Aorta (tissue), 5 donors: ENCODE results near the gene SPTBN2. TPM values are rescaled to one million over a fixed set of nuclear protein-coding genes. Genes with fewer than 3 reads are reported as not detected.

Experiments
- ATAC-seq: fragments of 200-7000 bp; cut with Tn5 transposase; one replicate; pipeline ENCODE4 v1.9.1; 2022; ENCODE audit warnings: moderate library complexity; ENCODE audit not compliant: low FRiP score
- DNase-seq, 2 donors: peaks; one replicate each; pipeline ENCODE4 v3.0.0-alpha.2; 2020
- H3K27ac ChIP-seq, 2 donors: one replicate each; pipeline ENCODE4 v1.5.1; 2013; ENCODE audit warnings: low read length in 2 of 2, mild to moderate bottlenecking in 2 of 2, moderate library complexity in 2 of 2, control low read depth in 1 of 2, inconsistent platforms in 1 of 2, low read depth in 1 of 2
- H3K27me3 ChIP-seq, 2 donors: one replicate each; pipeline ENCODE4 v1.6.1; 2013; ENCODE audit warnings: control low read depth in 1 of 2, low read length in 1 of 2, mild to moderate bottlenecking in 1 of 2, moderate library complexity in 1 of 2; ENCODE audit not compliant: insufficient read depth in 2 of 2, control insufficient read depth in 1 of 2
- H3K36me3 ChIP-seq, 2 donors: one replicate each; pipeline ENCODE4 v1.6.1; 2013; ENCODE audit warnings: control low read depth in 1 of 2, low read length in 1 of 2, mild to moderate bottlenecking in 1 of 2; ENCODE audit not compliant: insufficient read depth in 2 of 2, control insufficient read depth in 1 of 2
- H3K4me1 ChIP-seq, 2 donors: one replicate each; pipeline ENCODE4 v1.6.1; 2013; ENCODE audit warnings: low read length in 2 of 2, control low read depth in 1 of 2, mild to moderate bottlenecking in 1 of 2, moderate library complexity in 1 of 2; ENCODE audit not compliant: insufficient read depth in 2 of 2, control insufficient read depth in 1 of 2
- H3K4me3 ChIP-seq, 2 donors: one replicate each; pipeline ENCODE4 v1.5.1; 2013; ENCODE audit warnings: low read length in 2 of 2, control low read depth in 1 of 2, mild to moderate bottlenecking in 1 of 2
- H3K9me3 ChIP-seq: one replicate; pipeline ENCODE4 v1.6.1; 2013; ENCODE audit warnings: mild to moderate bottlenecking, low read length; ENCODE audit not compliant: control insufficient read depth
- WGBS, 2 donors: extraction: QIAGEN DNeasy Blood & Tissue Kit; methylation state at CpG; one replicate each; pipeline ENCODE4 v1.1.7; 2013; 5-methylcytosine and 5-hydroxymethylcytosine counted together
- intact Hi-C, 2 donors: fragments of 100-400 bp; cut with DNase I; formaldehyde crosslinking; loops; one replicate each; pipeline versions ENCODE4 v1.14.2 to v1.15.0; 2022
- polyA plus RNA-seq, 2 donors: library from polyadenylated mRNA; stranded (reverse); fragments of 200-250 nt; gene quantifications; one replicate each; pipeline ENCODE4 v1.2.3, GENCODE V29; 2013
- total RNA-seq, 2 donors: library from RNA; stranded (reverse); fragmentation: NEBNext Ultra II Directional; extraction: Animal tissue kit (Norgen Biotek cat#: 25700); gene quantifications; one replicate each; pipeline ENCODE4 v1.2.1, GENCODE V29; 2021
- donor health status: healthy with polysubstance abuse.
- donor health status: Bipolar disorder and iron deficiency.
- donor health status: DM: no; HTN: no; CAD: no.
- donor health status: DM: no; HTN: no; CAD: no.
- donor health status: DM: yes; HTN: yes; CAD: no.

SPTBN2 gene
- total and polyA plus RNA-seq, 4 donors, result under 0.01 to 16.5 (median 0.88) TPM

GRCh38 chr11:66636411-66636810 is 92.6 kb downstream of the SPTBN2 start:
- H3K36me3 ChIP-seq, result peaks cover 0 to 3% of the 10 kb centered on the region in 2 donors
- H3K4me1 ChIP-seq, result peaks cover 0 to 6% of the 10 kb centered on the region in 2 donors
- no peak for ATAC-seq
- H3K27ac ChIP-seq, result no peak overlapping the region
- H3K4me3 ChIP-seq, result no peak overlapping the region
- H3K9me3 ChIP-seq, result no peaks in the 10 kb centered on the region
- 74 to 82% methylated on average over 3 of the region's 3 CpGs for whole genome bisulfite sequencing, 2 donors
- intact Hi-C loops, result loop anchor here in 1 of 2 donors (5.0 kb wide), 1 partner anchor 41 kb away; the partner anchor contains the start of gene RBM4B
- DNase-seq, result no peak
- H3K27me3 ChIP-seq, result no peaks in the 10 kb centered on the region

Other genes starting within 250 kb of the SPTBN2 start
- 10 to 100 TPM; 15.5 to 24.8 TPM for gene DPP3, start 248.8 kb downstream of the SPTBN2 start, total RNA-seq
- 10 to 100 TPM; 18.8 to 23.8 TPM for gene DPP3, start 248.8 kb downstream of the SPTBN2 start, polyA plus RNA-seq
- 10 to 100 TPM; 27.2 to 58.1 TPM for gene BBS1, start 218.6 kb downstream of the SPTBN2 start, total RNA-seq
- 10 to 100 TPM; 18.9 to 34.9 TPM for gene BBS1, start 218.6 kb downstream of the SPTBN2 start, polyA plus RNA-seq
- gene ZDHHC24, start 183.2 kb downstream of the SPTBN2 start, total RNA-seq, result 10 to 100 TPM in 1 of 2 donors, 1 to 10 TPM in 1; 9.3 to 14.7 TPM
- 1 to 10 TPM; 4.1 to 9.3 TPM for gene ZDHHC24, start 183.2 kb downstream of the SPTBN2 start, polyA plus RNA-seq
- gene ACTN3, start 182.3 kb downstream of the SPTBN2 start, total RNA-seq, result 1 to 10 TPM in 1 of 2 donors, not detected in 1; 3.0 TPM
- not detected for gene ACTN3, start 182.3 kb downstream of the SPTBN2 start, polyA plus RNA-seq
- 100 to 1,000 TPM in 1 of 2 donors, 10 to 100 TPM in 1; 38.3 to 110 TPM for gene CTSF, start 160.6 kb downstream of the SPTBN2 start, total RNA-seq
- 10 to 100 TPM; 52.1 to 98.5 TPM for gene CTSF, start 160.6 kb downstream of the SPTBN2 start, polyA plus RNA-seq
- under 1 TPM; 0.19 to 0.33 TPM for gene CCDC87, start 136.2 kb downstream of the SPTBN2 start, total RNA-seq
- gene CCDC87, start 136.2 kb downstream of the SPTBN2 start, polyA plus RNA-seq, result under 1 TPM in 1 of 2 donors, not detected in 1; 0.10 TPM
- gene CCS, start 136.0 kb downstream of the SPTBN2 start, total RNA-seq, result 10 to 100 TPM; 25.7 to 48.0 TPM
- gene CCS, start 136.0 kb downstream of the SPTBN2 start, polyA plus RNA-seq, result 100 to 1,000 TPM in 1 of 2 donors, 10 to 100 TPM in 1; 29.8 to 287 TPM
- 10 to 100 TPM; 66.3 to 66.7 TPM for gene RBM14, start 112.6 kb downstream of the SPTBN2 start, total RNA-seq
- 10 to 100 TPM; 11.4 to 41.4 TPM for gene RBM14, start 112.6 kb downstream of the SPTBN2 start, polyA plus RNA-seq
- gene RBM4, start 90.5 kb downstream of the SPTBN2 start, total RNA-seq, result 10 to 100 TPM; 86.9 to 98.1 TPM
- 10 to 100 TPM; 78.6 to 91.1 TPM for gene RBM4, start 90.5 kb downstream of the SPTBN2 start, polyA plus RNA-seq
- 10 to 100 TPM in 1 of 2 donors, 1 to 10 TPM in 1; 9.2 to 16.5 TPM for gene RBM4B, start 51.3 kb downstream of the SPTBN2 start, total RNA-seq
- 10 to 100 TPM in 1 of 2 donors, 1 to 10 TPM in 1; 7.3 to 12.3 TPM for gene RBM4B, start 51.3 kb downstream of the SPTBN2 start, polyA plus RNA-seq
- gene RCE1, start 114.2 kb upstream of the SPTBN2 start, total RNA-seq, result 10 to 100 TPM; 11.7 to 14.6 TPM
- 10 to 100 TPM; 14.5 to 23.5 TPM for gene RCE1, start 114.2 kb upstream of the SPTBN2 start, polyA plus RNA-seq
- 10 to 100 TPM in 1 of 2 donors, 1 to 10 TPM in 1; 7.3 to 12.4 TPM for gene LRFN4, start 127.8 kb upstream of the SPTBN2 start, total RNA-seq
- gene LRFN4, start 127.8 kb upstream of the SPTBN2 start, polyA plus RNA-seq, result 10 to 100 TPM in 1 of 2 donors, 1 to 10 TPM in 1; 4.4 to 13.8 TPM
- 10 to 100 TPM; 12.6 to 15.9 TPM for gene PC, start 229.2 kb upstream of the SPTBN2 start, total RNA-seq
- gene PC, start 229.2 kb upstream of the SPTBN2 start, polyA plus RNA-seq, result 10 to 100 TPM; 13.6 to 22.7 TPM
- not detected for gene C11orf86, start 246.1 kb upstream of the SPTBN2 start, total RNA-seq
- gene C11orf86, start 246.1 kb upstream of the SPTBN2 start, polyA plus RNA-seq, result 10 to 100 TPM in 1 of 2 donors, under 1 TPM in 1; 0.10 to 54.8 TPM